GM18951 (cell line): Measurements from ENCODE around the gene SLC23A2.

Experiments
- POLR2A ChIP-seq: IDR thresholded peaks from 4 replicates; pipeline ENCODE4 v1.6.1; 2011; ENCODE audit warnings: mild to moderate bottlenecking; ENCODE audit not compliant: insufficient read length, insufficient read depth; ENCODE audit errors: extremely low read depth
- in situ Hi-C: fragments of 300-500 bp; cut with MboI; formaldehyde crosslinking; loops from one replicate; pipeline ENCODE4 v1.12.0; 2022; ENCODE audit warnings: low sequenced_read_pairs, mixed read lengths, inconsistent platforms; ENCODE audit not compliant: unreplicated experiment

The SLC23A2 gene

DNA sequence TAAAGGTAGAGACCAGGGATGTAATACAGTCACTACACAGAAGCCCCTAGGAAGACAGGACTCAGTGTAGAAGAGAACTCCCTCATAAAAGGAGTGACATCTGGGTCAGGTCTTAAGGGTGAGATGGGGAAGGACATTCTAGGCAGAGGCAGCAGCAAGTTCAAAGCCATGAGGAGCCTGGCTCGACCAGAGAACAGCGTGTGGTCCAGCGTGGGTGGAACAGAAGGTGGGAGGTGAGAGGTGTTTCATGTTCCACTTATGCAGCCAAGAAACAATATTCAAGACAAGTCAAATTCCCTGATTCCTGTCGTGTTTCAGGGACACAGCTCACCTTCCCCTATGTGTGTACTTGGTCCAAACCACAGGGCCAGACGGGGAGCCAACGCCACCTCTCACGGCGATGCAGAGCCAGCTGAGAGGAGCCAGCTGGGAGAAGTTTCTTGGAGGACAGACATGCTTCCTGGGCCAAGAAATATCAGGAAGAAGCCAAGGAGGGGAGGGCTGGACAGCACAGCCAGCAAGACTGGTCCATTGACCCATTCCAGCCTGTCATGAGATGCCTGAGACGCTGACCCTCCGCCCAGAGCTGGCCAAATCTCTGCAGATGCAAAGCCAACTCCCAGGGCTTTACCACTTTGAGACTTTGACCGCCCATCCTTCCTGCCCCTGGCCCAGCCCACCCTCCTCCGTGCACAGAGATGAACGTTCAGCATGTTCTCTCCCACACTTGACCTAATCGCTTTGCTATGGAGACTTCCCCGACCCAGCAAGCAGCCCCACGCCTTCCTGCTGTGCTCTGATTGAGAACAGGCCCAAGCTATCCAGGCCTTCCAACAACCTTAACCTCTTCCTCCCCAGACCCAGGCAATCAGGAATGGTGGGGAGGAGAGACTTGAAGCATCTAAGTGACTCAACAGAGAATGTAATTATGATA lies 165.8 kb downstream of the SLC23A2 start:
- in situ Hi-C loops: no loop called here
- no peak for TF ChIP-seq POLR2A

DNA sequence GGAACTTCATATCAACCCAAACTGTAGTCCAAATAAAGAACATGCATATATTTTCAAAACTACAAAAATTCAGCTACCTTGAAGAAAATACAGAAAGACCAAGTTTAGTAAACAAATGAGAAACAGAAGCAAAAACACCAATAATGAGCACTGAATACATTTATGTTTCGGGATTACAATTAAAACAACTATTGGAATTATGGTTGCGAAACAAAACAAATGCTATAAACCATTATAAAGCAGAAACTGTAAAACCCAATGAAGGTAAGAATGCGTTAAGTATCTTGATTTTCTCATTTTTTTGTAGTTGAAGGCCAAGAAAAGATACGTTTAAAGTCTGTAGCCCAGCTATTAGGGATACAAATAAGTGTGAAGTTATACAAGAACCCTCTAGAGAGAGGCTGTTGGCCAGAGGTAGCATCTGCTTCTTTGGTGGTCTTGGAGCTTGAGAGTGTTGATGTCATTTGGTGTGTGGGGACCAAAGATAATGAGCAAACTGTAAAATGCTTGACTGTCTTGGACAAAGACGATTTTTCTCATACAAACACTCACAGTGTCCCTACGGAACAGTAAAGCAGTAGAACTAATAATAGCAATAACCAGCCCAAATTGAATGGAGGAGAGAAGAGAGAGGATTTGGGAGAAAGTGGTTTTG lies 168.1 kb downstream of the SLC23A2 start:
- in situ Hi-C loops: no loop called here
- TF ChIP-seq POLR2A: no peak

DNA sequence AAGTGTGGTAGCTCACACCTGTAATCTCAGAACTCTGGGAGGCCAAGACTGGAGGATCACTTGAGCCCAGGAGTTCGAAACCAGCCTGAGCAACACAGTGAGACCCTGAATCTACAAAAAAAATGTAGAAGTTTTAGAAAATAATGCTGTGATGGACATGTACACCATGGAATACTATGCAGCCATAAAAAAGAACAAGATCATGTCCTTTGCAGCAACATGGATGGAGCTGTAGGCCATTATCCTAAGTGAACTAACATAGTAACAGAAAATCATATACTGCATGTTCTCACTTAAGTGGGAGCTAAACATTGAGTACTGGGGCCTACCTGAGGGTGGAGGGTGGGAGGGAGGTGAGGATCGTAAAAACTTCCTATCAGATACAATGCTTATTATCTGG lies 168.8 kb downstream of the SLC23A2 start:
- in situ Hi-C loops: no loop called here
- TF ChIP-seq POLR2A: no peak

DNA sequence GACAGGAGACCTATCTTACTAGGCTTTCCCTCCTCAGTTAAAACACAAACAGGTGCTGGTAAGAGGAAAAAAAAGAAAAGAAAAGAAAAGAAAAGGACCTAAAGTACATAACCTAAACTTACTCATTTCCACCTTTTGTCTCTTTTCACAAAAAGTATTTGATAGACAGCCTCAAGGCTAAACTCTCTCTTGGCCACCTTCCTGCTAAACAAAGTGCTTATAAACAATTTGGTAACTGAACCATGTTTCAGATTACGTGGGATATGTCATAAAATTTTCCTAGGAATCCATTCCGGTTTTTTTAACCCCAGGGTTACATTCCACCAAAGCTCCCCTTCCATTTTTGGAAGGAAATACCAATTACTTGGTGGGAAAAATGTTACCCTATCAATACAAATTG lies 170.6 kb downstream of the SLC23A2 start:
- in situ Hi-C loops: no loop called here
- TF ChIP-seq POLR2A: no peak

DNA sequence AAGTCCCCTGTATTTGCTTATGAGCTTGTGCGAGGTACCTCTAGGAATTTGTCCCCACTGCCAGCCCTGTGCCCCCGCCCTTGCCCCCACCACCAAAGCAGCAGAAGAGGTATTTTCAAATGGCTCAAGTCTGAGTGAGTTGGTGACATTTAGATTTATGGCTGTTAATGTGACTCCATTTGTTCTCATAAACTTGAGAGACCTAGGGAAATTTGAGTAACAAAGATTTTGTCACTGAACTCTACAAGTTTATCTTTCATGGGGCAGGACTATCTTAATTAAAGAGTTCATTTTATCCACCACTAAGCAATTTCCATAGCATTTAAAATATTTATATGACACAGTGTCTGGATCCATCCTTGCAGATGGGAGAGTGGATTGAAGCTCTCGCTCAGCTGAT lies 171.1 kb downstream of the SLC23A2 start:
- in situ Hi-C loops: no loop called here
- no peak for TF ChIP-seq POLR2A

DNA sequence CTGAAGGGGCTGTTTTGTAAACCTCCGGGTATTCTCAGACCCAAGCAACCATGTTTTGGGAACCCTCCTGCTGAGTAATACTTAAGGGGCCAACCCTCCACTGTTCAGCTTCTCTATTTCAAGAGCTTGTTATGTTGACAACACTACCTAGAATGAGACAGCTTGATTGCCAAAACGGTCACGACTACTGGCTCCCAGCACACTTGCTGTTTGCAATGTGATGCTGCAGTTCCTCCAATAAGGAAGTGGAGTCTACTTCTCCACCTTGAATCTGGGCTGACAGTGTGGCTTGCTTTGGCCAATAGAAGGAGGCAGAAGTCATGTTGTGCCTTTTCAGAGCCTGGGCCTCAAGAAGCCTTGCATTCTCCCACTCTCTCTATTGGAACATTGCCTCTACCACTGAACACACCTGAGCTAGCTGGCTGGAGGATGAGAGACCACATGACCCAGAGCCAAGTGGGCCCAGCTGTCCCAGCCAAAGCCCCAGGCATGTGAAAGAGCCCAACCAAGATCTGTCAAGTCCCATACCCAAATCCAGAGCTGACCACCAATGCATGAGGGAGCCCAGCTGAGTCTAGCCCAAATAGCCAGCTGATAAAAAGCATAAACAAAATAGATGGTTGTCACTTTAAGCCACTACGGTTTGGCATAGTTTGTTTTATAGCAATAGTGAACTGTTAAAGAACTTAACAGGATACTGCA lies 171.6 kb downstream of the SLC23A2 start:
- no peak for TF ChIP-seq POLR2A
- in situ Hi-C loops: no loop called here

DNA sequence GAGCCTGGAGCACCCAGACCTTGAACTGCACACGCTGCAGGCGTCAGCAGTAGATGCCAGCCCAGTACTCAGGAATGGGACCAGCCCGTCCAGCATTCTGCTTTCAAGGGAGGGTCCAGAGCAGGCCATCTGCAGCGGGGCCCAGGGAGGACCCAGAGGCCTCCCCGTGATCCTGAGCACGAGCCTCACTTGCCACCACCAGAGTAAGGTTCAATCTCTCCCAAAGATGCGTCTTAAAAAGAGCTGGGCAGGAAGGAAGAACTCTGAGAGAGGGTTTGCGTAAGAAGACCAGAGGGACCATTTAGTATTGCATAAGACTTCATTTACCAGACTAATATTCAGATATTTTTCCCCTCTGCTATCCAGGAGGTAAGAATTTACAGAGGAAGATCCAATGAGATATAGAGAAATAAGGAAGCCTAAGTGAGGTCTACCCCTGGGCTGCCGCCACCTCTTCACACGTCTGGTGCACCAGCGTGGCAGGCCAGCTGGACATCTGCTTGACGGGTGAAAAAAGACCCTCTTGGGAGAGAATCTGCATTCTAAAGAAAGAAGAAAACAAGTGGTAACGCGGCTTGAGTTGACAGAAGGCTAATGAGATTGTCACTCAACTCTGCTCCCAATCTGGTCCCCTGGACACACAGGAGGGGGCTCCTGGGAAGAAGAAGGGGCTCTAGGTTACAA lies 172.3 kb downstream of the SLC23A2 start:
- in situ Hi-C loops: no loop called here
- TF ChIP-seq POLR2A: no peak

DNA sequence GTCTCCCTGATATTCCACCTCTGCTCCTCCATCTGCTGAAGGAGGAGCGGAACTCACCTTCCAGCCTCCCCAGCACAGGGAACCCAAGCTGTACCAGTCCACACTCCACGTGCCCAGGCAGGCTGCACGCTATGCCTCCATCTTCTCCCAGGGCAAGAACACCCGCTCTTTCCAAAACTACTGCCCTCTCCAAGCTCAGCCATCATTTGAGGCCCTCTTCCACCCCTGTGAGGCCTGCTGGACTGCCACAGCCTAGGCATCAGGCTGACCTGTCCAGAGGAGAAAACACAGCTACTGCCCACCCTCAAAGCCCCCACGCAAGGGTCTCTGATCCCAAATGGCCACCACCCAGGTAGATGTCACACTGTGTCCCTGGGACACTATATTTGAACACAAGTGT lies 179.7 kb downstream of the SLC23A2 start:
- in situ Hi-C loops: no loop called here
- TF ChIP-seq POLR2A: no peak

DNA sequence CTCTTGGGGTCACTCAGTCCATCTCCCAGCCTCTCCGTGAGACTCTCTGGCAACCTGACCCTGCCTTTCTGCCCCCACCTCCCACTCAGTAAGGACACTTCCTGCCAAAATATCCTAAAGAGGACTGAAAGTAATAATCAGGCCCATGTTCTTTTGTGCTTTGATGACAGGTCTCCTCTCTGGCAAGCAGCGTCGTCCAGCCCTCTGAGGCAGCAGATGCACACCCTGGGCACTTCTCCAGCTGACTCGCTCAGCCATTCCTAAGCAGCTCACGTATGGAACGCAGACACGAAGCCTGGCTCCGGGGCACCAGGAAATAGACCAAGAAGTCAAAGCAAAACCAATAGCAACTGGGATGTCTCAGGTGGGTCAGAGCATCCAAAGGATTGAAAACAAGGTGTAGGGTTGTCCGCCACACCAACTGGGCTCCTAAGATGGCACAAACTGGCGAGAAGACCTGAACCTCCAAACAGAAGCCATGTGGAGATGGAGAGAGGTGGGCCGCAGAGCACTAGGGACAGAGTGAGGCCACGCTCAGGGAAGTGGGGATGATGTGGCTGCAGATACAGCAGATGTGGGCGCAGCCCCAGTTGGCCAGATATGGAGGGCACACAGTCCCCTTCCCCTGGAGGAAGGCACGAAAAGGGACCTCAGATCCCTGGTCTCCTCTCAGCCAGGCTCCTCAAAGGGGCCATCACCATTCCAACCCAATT lies 180.3 kb downstream of the SLC23A2 start:
- no peak for TF ChIP-seq POLR2A
- in situ Hi-C loops: no loop called here

DNA sequence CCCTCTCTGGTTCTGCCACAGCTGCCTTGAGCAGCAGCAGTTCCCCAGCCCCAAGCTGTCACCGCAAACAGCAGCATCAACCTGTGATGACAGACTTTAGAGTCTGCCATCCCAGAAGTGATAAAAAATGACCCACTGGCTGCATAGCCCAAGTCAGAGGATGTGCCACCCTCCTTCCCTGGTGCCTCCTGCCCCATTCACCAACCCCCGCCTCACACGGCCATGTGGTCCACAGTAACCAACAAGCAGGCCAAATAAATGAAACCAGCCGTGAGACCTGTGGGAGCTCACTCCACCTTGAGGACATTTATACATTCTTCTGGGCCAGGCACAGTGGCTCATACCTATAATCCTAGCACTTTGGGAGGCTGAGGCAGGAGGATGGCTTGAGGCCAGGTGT lies 181.4 kb downstream of the SLC23A2 start:
- no peak for TF ChIP-seq POLR2A
- in situ Hi-C loops: no loop called here

DNA sequence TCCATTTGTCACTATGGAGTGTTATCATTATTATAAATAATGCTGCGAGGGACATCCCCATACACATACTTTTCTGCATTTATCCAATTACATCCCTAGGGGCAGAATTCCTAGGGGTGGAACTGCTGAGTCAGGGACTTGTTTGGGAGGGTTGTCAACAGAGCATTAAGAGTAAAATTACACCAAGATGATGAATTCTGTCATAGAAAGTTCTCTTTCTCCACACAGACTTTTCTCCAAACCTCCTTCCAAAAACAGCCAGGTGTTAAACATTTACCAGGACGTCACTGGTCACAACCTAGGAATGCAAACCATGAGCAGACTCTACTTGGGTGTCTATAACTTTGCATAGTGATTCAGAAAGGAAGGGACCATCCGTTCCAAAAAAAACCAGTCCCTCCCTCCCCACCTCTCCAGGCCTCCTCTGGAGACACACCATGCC lies 184.1 kb downstream of the SLC23A2 start:
- TF ChIP-seq POLR2A: no peak
- in situ Hi-C loops: no loop called here

DNA sequence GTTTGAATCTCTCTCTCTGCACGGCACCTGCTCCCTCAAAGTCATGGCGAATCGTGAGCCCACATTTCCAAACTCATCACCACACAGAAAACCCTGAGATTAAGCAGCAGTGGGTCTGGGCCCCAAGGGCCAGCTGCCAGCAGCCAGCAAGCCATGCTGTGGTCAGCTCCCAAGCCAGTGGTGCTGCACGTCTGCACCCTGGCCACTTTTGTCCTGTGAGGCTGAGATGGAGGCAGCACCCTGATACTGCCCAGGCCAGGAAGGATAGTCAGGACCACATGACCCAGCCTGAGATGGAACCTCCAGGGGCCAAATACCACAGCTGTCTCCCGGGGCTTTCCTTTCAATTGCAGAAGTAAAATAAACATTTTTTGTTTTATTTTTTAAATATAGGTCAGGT lies 185.7 kb downstream of the SLC23A2 start:
- no peak for TF ChIP-seq POLR2A
- in situ Hi-C loops: no loop called here
